ENCODE results near the gene NTM.

The NTM gene

DNA sequence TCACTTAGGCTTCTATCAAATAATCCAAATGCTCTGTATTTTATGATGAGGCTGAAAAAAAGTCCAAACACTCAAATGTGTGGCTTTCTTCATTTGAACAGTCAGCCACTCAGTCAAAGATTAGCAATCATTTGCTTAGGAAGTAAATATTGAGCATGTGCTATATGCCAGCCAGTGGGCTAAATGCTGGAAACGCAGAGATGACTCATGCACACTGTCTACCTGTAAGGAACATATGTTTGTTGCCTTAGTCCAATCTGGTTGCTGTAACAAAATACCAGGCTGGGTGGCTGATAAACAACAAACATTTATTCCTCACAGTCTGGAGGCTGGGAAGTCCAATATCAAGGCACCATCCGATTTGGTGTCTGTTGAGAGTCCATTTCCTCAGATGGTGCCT, 617.3 kb downstream of the NTM start:
- no peak overlapping the region for H3K4me3 ChIP-seq (ENCODE audit: low read depth, low read length)
- TF ChIP-seq, protein P1, sequence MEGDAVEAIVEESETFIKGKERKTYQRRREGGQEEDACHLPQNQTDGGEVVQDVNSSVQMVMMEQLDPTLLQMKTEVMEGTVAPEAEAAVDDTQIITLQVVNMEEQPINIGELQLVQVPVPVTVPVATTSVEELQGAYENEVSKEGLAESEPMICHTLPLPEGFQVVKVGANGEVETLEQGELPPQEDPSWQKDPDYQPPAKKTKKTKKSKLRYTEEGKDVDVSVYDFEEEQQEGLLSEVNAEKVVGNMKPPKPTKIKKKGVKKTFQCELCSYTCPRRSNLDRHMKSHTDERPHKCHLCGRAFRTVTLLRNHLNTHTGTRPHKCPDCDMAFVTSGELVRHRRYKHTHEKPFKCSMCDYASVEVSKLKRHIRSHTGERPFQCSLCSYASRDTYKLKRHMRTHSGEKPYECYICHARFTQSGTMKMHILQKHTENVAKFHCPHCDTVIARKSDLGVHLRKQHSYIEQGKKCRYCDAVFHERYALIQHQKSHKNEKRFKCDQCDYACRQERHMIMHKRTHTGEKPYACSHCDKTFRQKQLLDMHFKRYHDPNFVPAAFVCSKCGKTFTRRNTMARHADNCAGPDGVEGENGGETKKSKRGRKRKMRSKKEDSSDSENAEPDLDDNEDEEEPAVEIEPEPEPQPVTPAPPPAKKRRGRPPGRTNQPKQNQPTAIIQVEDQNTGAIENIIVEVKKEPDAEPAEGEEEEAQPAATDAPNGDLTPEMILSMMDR (IDR thresholded peaks at IDR 0.05; ENCODE audit: low read depth, low read length) = no peak

DNA sequence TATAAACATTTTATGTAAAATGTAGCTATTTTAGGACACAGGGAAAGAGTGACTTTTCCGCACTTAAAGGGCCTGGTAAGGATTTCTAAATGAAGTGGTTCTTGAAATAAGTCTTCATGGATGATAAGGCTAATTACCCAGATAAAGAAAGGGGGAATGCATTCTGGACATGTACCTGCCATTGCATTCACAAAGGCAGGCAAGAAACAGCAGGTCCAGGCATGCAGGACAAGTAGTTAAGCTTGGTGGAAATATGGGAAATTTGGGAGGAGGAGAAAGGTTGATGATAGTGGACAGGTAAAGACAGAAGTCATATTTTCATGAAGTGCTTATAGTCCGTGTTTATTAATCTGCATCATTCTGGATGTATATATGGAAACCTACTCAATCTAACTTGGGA, 621.2 kb downstream of the NTM start:
- TF ChIP-seq, protein P1 (IDR thresholded peaks at IDR 0.05; ENCODE audit: low read depth, low read length) = no peak
- no peak overlapping the region for H3K4me3 ChIP-seq (ENCODE audit: low read depth, low read length)

DNA sequence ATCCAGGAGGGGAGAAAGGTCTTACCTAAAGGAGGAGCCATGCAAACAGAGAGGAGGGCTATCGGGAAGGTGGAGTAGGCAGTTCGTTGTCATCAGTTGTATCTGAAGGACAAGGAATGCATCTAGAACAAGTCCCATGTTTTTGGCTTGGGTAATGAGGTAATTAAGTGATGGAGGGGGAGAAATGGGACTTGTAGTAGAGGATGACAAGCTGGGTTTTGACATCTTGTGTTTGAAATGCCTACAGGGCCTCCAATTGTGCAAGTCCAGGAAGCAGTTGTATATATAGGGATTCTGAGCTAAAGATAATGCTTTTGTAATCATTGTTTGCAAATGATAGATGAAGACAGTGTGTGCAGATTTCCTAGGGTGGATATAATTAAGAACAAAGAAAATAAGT, 622.8 kb downstream of the NTM start:
- no peak overlapping the region for H3K4me3 ChIP-seq (ENCODE audit: low read depth, low read length)
- TF ChIP-seq, protein P1 (IDR thresholded peaks at IDR 0.05; ENCODE audit: low read depth, low read length) = no peak

DNA sequence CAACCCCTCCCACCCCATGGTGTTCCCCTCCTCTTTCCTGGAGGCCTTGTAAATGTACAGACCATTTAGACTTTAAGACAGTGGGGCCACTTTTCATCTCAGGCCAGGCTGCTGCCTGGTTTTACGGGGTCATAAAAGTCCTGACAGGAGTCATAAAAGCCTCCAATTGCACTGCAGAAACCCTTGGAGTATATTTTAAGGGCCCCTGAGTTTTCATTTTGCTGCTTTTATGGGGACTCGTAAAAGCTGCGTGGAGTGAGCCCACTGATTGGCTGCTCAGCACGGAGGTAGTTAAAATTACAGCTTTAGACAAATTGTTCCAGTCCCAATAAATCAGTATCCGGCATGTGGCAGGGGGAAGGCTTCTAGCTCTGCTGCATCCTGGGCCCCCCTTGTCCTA, 627.6 kb downstream of the NTM start:
- TF ChIP-seq, protein P1 (IDR thresholded peaks at IDR 0.05; ENCODE audit: low read depth, low read length) = no peak
- no peak overlapping the region for H3K4me3 ChIP-seq (ENCODE audit: low read depth, low read length)

DNA sequence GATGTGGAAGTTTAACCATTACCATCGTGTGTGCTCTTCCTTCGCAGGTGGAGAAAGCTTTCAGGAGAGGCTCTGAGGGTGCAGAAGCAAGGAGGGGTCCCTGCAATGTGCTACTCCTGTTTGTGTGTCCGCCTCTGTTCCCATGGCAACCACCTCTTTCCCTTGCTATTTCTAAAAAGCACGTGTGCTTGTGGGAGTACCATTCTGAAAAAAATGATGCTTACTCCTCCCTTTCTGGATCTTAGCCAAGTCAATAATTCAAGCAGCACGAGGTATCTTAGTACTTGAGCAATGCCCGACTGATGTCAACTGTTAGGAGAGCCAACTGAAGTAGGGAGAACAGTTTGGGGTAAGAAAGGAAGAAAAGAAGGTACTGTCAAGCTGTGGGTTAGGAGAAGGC, 628.7 kb downstream of the NTM start:
- no peak overlapping the region for H3K4me3 ChIP-seq (ENCODE audit: low read depth, low read length)
- TF ChIP-seq, protein P1 (IDR thresholded peaks at IDR 0.05; ENCODE audit: low read depth, low read length) = no peak

DNA sequence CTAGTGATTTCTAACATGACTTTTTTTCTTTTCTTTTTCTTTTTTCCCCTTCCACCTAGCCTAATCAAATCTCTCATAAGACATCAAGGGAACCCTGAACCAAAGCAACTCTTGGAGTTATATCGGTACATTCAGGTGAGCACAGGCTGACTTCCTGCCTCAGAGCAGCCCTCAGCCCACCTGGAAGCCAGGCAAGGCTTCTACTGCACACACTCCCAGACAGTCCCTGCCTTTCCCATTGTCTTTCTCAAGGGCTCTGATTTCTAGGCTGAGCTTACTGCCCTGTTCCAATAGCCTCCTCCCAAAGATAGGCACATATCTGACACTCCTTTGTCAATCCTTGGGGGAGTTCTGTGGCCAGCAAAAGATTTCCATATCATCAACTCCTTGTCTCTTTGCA, 629.5 kb downstream of the NTM start:
- no peak overlapping the region for H3K4me3 ChIP-seq (ENCODE audit: low read depth, low read length)
- TF ChIP-seq, protein P1 (IDR thresholded peaks at IDR 0.05; ENCODE audit: low read depth, low read length) = no peak

DNA sequence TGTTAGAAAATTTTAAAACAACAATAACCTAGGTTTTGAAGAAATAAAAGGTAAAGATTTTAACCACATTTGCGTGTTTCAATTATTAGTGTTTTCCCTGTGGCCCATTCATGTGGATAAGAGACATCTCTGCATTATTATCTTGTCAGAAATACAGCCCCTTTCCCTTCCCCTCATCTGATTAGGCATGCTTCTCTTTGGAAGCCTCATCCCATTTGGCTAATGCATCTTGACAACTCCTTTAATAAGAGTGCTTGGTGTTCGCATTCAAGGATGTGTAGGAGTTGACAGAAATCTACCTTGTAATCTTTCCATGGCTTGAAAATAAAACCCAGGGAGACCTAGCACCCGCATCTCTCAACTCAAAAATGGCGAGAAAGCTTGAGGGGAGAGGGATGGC, 635.5 kb downstream of the NTM start:
- TF ChIP-seq, protein P1 (IDR thresholded peaks at IDR 0.05; ENCODE audit: low read depth, low read length) = no peak
- H3K4me3 ChIP-seq (ENCODE audit: low read depth, low read length) = no peak overlapping the region
